NK-92 (cell line): ENCODE data around the gene CDC42EP3.

Source experiments
- DNase-seq: peaks from one replicate; lab custom pipeline; 2025; ENCODE audit not compliant: unreplicated experiment; lab: John Stamatoyannopoulos, UW

CDC42EP3 gene

GRCh38 chr2:37656512-37657423 is 14.7 kb downstream of the CDC42EP3 start:
- DNase-seq, result no peak

- DNase-seq, result no peak
Measured at GRCh38 chr2:37654932-37655841, 16.3 kb downstream of the CDC42EP3 start.

- DNase-seq, result no peak
Measured at GRCh38 chr2:37654419-37654818, 17.0 kb downstream of the CDC42EP3 start.

GRCh38 chr2:37653805-37654378 is 17.6 kb downstream of the CDC42EP3 start:
- no peak for DNase-seq

- no peak for DNase-seq
Measured at GRCh38 chr2:37653093-37653492, 18.3 kb downstream of the CDC42EP3 start.

GRCh38 chr2:37652199-37652640 is 19.2 kb downstream of the CDC42EP3 start:
- no peak for DNase-seq

DNA sequence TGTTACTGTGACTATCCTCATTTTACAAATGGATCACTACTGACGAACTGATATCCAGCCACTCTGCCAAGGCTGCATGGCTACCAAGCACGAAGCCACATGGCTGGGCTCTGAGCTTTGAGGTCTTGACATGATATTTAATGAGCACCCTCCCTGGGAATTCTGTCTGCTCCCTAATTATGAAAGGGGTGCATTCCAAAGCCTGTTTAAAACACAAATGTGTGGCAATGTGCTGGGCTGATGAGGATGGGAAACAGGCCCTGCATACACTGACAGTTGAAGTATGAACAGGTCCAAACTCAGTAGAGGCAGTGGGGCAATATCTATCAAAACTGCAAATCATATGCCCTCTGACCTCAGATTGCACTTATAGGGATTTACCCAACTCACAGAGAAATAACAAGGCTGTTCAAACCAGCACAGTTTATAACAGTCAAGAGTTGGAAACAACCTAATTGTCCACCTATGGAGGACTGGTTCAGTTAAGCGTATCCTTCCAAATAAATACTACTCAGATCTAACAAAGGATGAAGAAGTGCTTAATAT is 20.8 kb downstream of the CDC42EP3 start:
- DNase-seq, result no peak

GRCh38 chr2:37649518-37649917 is 21.9 kb downstream of the CDC42EP3 start:
- DNase-seq, result no peak

DNA sequence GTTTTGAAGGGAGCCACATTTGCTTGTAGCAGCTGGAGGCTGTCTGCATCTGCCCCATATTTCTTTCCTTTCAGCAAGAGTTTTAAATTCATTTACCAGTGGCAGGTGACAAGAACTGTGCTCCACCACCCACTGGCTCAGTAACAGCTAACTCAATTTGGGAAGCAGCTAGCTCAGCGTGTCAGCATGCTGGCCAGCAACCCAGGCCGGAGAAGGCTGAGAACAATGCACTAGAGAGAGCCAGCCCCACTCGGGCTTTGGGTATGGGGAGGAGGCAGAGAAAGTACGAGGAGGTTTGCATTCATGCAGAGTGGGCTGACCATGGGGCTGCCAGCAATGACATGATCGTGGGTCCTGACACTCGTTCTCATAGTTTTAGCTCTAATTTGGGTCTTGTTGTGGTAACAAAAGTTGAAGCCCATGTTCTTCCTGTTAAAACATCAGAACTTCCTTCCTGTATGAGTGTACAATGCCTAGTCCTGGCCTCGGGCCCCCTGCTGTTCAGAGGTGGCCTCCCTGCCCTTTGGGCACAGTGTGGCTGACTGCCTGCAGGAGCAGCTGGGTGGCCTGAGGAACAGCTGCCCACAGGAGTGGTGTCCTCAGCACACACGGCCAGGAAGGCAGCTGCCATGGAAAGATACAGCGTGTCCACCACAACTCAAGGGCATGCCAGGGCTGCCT is 23.0 kb downstream of the CDC42EP3 start:
- DNase-seq, result no peak

GRCh38 chr2:37647971-37648330 is 23.5 kb downstream of the CDC42EP3 start:
- DNase-seq, result no peak

- no peak for DNase-seq
Measured at GRCh38 chr2:37645836-37646235, 25.6 kb downstream of the CDC42EP3 start.

DNA sequence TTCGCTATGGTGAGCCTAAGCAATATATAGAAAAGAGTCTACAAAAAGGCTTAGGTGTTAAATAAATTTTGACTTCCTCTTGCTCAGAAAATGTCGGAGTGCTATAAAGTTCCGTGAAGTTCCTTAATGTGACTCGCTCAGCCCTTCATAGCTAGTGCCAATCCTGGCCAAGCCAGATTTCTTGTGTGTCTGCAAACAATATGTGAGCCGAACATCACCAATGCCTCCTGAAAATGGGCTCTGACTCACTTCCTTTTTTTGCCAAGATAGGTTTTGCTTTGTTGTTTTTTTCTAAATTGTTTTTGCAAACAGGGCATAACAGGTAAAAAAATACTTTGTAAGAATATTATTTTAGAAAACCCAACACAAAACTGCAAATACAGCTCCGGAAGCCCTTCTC is 26.1 kb downstream of the CDC42EP3 start:
- no peak for DNase-seq

DNA sequence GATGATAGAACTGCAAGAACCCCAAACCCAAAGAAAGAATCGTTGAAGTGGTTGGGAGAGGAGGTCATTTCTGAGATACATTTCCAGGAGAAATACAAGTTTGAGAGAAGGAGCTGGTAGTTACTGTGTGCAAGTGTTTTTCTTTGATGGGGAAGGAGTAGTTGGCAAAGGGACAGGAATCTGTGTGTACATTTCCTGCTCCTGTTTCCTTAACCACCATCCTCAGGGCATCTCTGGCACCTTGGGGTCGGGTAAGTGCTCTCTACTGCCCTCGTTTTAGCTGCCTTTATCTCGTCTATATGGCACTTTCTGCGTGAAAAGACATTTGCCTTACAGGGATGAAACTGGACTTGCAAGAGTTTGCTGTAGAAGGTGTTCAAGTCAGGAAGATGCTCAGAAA is 27.3 kb downstream of the CDC42EP3 start:
- no peak for DNase-seq

GRCh38 chr2:37643730-37644078 is 27.7 kb downstream of the CDC42EP3 start:
- DNase-seq, result no peak

DNA sequence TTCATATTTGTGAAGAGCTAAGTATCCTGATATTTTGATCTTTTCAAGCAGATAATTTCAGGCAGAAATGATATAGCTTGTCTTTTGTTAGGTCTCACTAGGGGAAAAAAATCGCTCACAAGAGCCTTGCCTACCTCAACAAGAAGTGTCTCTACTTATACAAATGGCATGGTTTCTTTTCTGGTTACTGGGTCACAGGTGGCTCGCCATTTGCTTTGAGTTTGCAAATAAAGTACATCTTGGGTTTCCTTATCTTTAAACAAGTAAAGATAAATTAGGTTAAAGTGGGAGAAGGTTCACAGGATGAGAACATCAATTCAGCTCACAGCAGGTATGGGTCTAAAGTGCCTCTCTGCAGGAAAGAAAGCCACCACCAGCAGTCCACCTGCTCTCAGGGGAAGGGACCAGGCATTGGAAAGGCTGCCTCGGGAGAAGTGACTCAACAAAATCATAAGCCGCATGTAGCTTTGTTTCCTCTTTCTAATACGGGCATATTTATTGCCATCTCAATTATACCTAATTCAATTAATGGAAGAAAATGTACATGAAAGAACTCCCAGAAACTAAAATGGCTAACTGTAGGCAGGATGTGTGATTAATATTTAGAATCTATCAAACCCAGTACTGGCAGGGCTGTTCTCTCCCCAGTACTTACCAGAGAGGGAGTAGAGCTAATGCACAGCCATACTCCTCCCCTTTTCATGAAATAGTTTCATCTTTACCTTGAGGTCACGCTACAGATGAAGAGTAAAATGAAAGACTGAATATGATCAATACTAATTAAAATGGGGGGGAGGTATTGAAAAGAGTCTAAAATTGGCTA is 28.3 kb downstream of the CDC42EP3 start:
- no peak for DNase-seq

DNA sequence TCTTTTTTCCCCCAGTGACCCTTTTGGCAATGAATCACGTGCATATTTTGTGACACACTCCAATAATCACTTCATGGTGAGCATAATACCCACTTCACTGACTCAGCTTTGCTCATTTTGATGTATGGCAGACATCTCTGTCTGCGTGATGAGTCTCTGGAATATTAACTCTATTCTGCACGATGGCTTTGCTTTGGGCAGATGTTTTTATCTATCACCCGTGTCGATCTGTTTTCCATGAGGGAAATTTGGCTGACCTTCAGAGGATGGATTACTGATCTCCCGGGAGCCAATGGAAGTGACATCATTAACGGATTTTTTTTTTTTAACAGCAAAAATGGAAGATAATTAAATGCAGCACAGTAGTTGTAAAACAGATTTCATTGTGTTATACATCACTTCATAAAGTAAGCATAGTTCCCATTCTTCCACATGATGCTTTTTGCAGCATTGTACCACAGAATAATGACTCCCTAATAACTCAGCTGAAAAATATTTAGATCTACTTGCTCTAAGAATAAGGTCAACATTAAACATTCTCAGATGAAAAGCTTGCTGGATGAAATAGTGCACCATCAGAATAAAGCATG is 29.8 kb downstream of the CDC42EP3 start:
- no peak for DNase-seq

DNA sequence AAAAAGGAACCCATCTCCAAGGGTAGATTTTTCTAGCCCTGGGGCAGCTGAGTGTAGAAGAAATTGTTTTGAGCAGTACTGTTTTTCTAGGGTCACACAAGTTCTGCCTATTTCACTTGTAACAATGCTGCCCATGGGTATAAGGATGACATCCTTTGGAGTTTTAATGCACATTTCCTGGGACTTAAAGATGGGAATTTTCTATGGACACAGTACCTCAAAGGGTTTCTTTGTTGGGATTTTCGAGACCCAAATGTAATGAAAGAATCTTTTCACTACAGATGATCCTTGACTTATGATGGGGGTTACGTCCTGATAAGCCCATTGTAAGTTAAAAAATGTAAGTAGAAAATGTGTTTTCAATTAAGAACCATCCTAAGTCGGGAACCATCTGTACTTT is 31.8 kb downstream of the CDC42EP3 start:
- DNase-seq, result no peak

DNA sequence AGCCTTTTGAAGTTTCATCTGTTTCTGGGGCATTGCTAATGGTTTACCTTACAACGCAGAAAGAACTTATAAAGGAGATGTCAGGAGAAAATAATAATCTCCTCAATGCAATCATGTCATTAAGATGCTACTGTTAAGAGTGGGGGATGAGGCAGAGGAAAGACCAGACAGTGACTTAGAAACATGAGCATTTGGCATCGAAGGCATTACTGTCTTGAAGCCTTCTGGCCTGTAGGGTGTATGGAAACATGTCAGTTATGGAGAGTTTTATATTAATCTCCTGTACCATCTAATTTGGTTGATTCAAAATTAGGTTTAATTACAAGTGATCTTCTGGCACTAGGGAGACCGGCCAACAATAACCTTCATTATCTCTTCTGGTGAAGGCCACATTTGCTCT is 32.5 kb downstream of the CDC42EP3 start:
- no peak for DNase-seq

DNA sequence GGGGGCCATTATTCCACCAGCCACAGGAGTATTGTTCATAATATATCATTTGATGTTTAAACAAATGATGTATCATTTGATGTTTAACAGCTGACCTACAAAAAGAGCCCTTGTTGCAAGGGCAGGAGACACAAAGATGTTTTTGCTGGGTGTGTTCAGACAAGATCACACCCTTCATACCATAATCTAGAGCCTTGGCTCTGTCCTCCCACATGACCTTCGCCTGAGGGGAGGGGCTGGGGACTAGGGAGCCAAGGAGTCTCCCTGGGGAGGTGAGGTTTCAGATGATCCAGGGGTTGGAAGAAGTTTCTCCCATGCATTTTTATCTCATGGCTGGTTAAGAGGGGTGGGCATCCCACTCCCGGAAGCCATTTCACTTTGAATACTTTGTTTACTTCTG is 33.5 kb downstream of the CDC42EP3 start:
- DNase-seq, result no peak
